HFFc6 (cell line): ENCODE results near the gene FAM174C. TPM values are rescaled to one million over a fixed set of nuclear protein-coding genes. Genes with fewer than 3 reads are reported as not detected.
"Not testable (repeated sequence)": the region's sequence is repeated elsewhere in the genome, so short reads cannot be mapped to it uniquely, and the experiment has no call there.

Source experiments
- DNase-seq: peaks from one replicate; pipeline ENCODE4 v3.0.0-alpha.2; 2018
- H3K27ac Mint-ChIP-seq: 2 replicates; pipeline ENCODE4 v1.8.0; 2020; ENCODE audit warnings: mild to moderate bottlenecking, mixed read lengths
- H3K27me3 Mint-ChIP-seq: 2 replicates; pipeline ENCODE4 v1.8.0; 2021; ENCODE audit warnings: mild to moderate bottlenecking, moderate library complexity, mixed read lengths; ENCODE audit not compliant: insufficient read depth
- H3K36me3 Mint-ChIP-seq: 2 replicates; pipeline ENCODE4 v1.8.0; 2021; ENCODE audit warnings: low read depth, mixed read lengths
- H3K4me1 Mint-ChIP-seq: 2 replicates; pipeline ENCODE4 v1.8.0; 2020; ENCODE audit warnings: low read depth, mixed read lengths
- H3K4me3 Mint-ChIP-seq: 2 replicates; pipeline ENCODE4 v1.8.0; 2020; ENCODE audit warnings: mild to moderate bottlenecking, moderate library complexity, mixed read lengths
- H3K9me3 Mint-ChIP-seq: 2 replicates; pipeline ENCODE4 v1.8.0; 2020; ENCODE audit warnings: mild to moderate bottlenecking, mixed read lengths
- CTCF ChIP-seq: fragments of 200-600 bp; sonication (generic); IDR thresholded peaks from 2 replicates; pipeline ENCODE4 v1.5.0; 2021; ENCODE audit warnings: antibody characterized with exemption, mild to moderate bottlenecking
- total RNA-seq, 6 experiments: library from RNA; stranded (reverse); fragmentation: NEBNext Ultra II Directional; extraction: Animal tissue kit (Norgen Biotek cat#: 25700); gene quantifications; 2 replicates in 1 of 6; 3 replicates in 5 of 6; pipeline ENCODE4 v1.2.3, GENCODE V29; 2021

Gene FAM174C
- total RNA-seq, 6 experiments from 2014 or later: 54.2 to 77.6 (median 63.8) TPM

- H3K36me3 Mint-ChIP-seq: no peaks in the 10 kb centered on the region
- peak; percentile 96 for TF ChIP-seq CTCF
- peak overlapping the region; percentile 89 for H3K27ac Mint-ChIP-seq
- peaks cover 4% of the 10 kb centered on the region; the same call in 1 of the 2 replicates for H3K27me3 Mint-ChIP-seq
- no peaks in the 10 kb centered on the region for H3K9me3 Mint-ChIP-seq
- H3K4me1 Mint-ChIP-seq: peaks cover 25% of the 10 kb centered on the region
- DNase-seq: peak; percentile 71
- peak overlapping the region; percentile 71 for H3K4me3 Mint-ChIP-seq
Observed at GRCh38 chr19:1243768-1244692, 31.3 kb upstream of the FAM174C start.

GRCh38 chr19:1244693-1245451 is 30.5 kb upstream of the FAM174C start:
- Mint-ChIP-seq H3K4me3 (peak overlapping the region; percentile 71), H3K4me1 (peaks cover 25% of the 10 kb centered on the region), H3K9me3 (no peaks in the 10 kb centered on the region), H3K27ac (peak overlapping the region; percentile 89), H3K27me3 (peaks cover 6% of the 10 kb centered on the region), H3K36me3 (no peaks in the 10 kb centered on the region)
- no peak; the same call in none of the 2 replicates for TF ChIP-seq CTCF
- DNase-seq: no peak

GRCh38 chr19:1245494-1246264 is 29.7 kb upstream of the FAM174C start:
- no peak overlapping the region for H3K27ac Mint-ChIP-seq

GRCh38 chr19:1246265-1247087 is 28.9 kb upstream of the FAM174C start:
- H3K4me3 Mint-ChIP-seq: not testable (repeated sequence)

More at GRCh38 chr19:1245494-1246264, 29.7 kb upstream of the FAM174C start:
- no peak for DNase-seq
- peaks cover 6% of the 10 kb centered on the region for H3K27me3 Mint-ChIP-seq
- no peak for TF ChIP-seq CTCF
- no peaks in the 10 kb centered on the region for H3K9me3 Mint-ChIP-seq
- H3K4me1 Mint-ChIP-seq: peaks cover 25% of the 10 kb centered on the region
- H3K36me3 Mint-ChIP-seq: no peaks in the 10 kb centered on the region
- no peak overlapping the region for H3K4me3 Mint-ChIP-seq

GRCh38 chr19:1247748-1248138 is 27.6 kb upstream of the FAM174C start:
- peak overlapping the region; percentile 86 for H3K27ac Mint-ChIP-seq
- H3K9me3 Mint-ChIP-seq: no peaks in the 10 kb centered on the region
- no peak for TF ChIP-seq CTCF
- H3K36me3 Mint-ChIP-seq: peaks cover 8% of the 10 kb centered on the region
- peaks cover 11% of the 10 kb centered on the region for H3K27me3 Mint-ChIP-seq
- peak overlapping the region; percentile 82; the same call in 1 of the 2 replicates for H3K4me3 Mint-ChIP-seq
- DNase-seq: no peak
- H3K4me1 Mint-ChIP-seq: peaks cover 14% of the 10 kb centered on the region

More at GRCh38 chr19:1246265-1247087, 28.9 kb upstream of the FAM174C start:
- H3K27ac Mint-ChIP-seq, H3K27me3 Mint-ChIP-seq, H3K9me3 Mint-ChIP-seq, H3K36me3 Mint-ChIP-seq, DNase-seq: not testable (repeated sequence)
- H3K4me1 Mint-ChIP-seq: peaks cover 17% of the 10 kb centered on the region
